GM21723 (cell line): ENCODE measurements around the gene C3.
A peak's percentile ranks its signal among the peaks of the same experiment; 100 is the strongest.
"Not testable (repeated sequence)": the region's sequence is repeated elsewhere in the genome, so short reads cannot be mapped to it uniquely, and the experiment has no call there.

Source experiments
- ATAC-seq: cut with Tn5 transposase; IDR thresholded peaks from one replicate; pipeline ENCODE4 v1.9.1; 2021; ENCODE audit warnings: mild to moderate bottlenecking, moderate library complexity; ENCODE audit not compliant: unreplicated experiment

The C3 gene

GRCh38 chr19:6720369-6721137 lies at the start of gene C3:
Gene C3, minus strand, starts transcription at chr19:6720650. Its CDS starts 61 bp downstream, at chr19:6720589.
- no peak for ATAC-seq

- ATAC-seq, result no peak
These were observed 48.7 kb upstream of the C3 start for GRCh38 chr19:6769006-6769619.

GRCh38 chr19:6768236-6768785 lies 47.9 kb upstream of the C3 start:
- ATAC-seq, result peak; percentile 1

- peak; percentile 68 for ATAC-seq
These were observed 47.1 kb upstream of the C3 start, which contains the start of gene SH2D3A for GRCh38 chr19:6767357-6768235. Gene SH2D3A, minus strand, starts transcription at chr19:6767435. Its CDS starts 3,687 bp downstream, at chr19:6763748.

- ATAC-seq, result peak; percentile 21
These were observed 46.6 kb upstream of the C3 start for GRCh38 chr19:6767081-6767356.

- no peak for ATAC-seq
These were observed 46.1 kb upstream of the C3 start for GRCh38 chr19:6766357-6767080.

- no peak for ATAC-seq
These were observed 45.4 kb upstream of the C3 start for GRCh38 chr19:6765738-6766356.

- not testable (repeated sequence) for ATAC-seq
These were observed 41.9 kb upstream of the C3 start for GRCh38 chr19:6762253-6762797.

GRCh38 chr19:6761053-6761676 lies 40.7 kb upstream of the C3 start:
- ATAC-seq, result no peak

- ATAC-seq, result no peak
These were observed 40.2 kb upstream of the C3 start for GRCh38 chr19:6760606-6761005.

GRCh38 chr19:6754653-6755463 lies 34.4 kb upstream of the C3 start:
- no peak for ATAC-seq

- no peak for ATAC-seq
These were observed 33.7 kb upstream of the C3 start for GRCh38 chr19:6754136-6754535.

GRCh38 chr19:6753178-6754031 lies 33.0 kb upstream of the C3 start:
- ATAC-seq, result peak; percentile 76

GRCh38 chr19:6752256-6753177 lies 32.1 kb upstream of the C3 start:
- no peak for ATAC-seq

- no peak for ATAC-seq
These were observed 30.7 kb upstream of the C3 start for GRCh38 chr19:6751189-6751588.

GRCh38 chr19:6750062-6750461 lies 29.6 kb upstream of the C3 start:
- no peak for ATAC-seq

GRCh38 chr19:6748543-6748942 lies 28.1 kb upstream of the C3 start:
- not testable (repeated sequence) for ATAC-seq
